H1 (cell line): Measurements from ENCODE around the gene C12orf75. TPM values are rescaled to one million over a fixed set of nuclear protein-coding genes. Genes with fewer than 3 reads are reported as not detected.
"Not testable (repeated sequence)": the region's sequence is repeated elsewhere in the genome, so short reads cannot be mapped to it uniquely, and the experiment has no call there.

Experiments
- CTCF ChIA-PET: fragments of 300-600 bp; sonication (Branson Sonifier 250); formaldehyde crosslinking; loops from one replicate; lab custom pipeline; 2021; ENCODE audit not compliant: partially characterized antibody; lab: Charles Lee
- POLR2A ChIA-PET: fragments of 300-600 bp; sonication (Branson Sonifier 250); formaldehyde crosslinking; loops from one replicate; lab custom pipeline; 2021; ENCODE audit warnings: inconsistent platforms; ENCODE audit not compliant: partially characterized antibody; lab: Charles Lee
- DNase-seq, 2 experiments: peaks; one replicate each; pipeline versions ENCODE4 v3.0.0 to v3.0.0-alpha.2; 2010 to 2022; ENCODE audit warnings: low spot score in 2 of 2, low read depth in 1 of 2, mixed read lengths in 1 of 2
- FAIRE-seq: peaks from 2 replicates; lab custom pipeline; 2011; peaks lifted over from hg19 to GRCh38; lab: Jason Lieb, UNC
- H2AFZ ChIP-seq: 2 replicates; pipeline ENCODE4 v1.8.1; 2012; ENCODE audit warnings: low read length, inconsistent platforms
- H2AK5ac ChIP-seq: 2 replicates; pipeline ENCODE4 v1.6.1; 2013; ENCODE audit warnings: low read depth, low read length
- H2BK120ac ChIP-seq: replicated peaks from 2 replicates; pipeline ENCODE3; 2013; ENCODE audit warnings: low read depth, low read length, inconsistent platforms
- H2BK12ac ChIP-seq: 2 replicates; pipeline ENCODE4 v1.6.1; 2013; ENCODE audit warnings: low read depth, low read length
- H2BK15ac ChIP-seq: 2 replicates; pipeline ENCODE4 v1.6.1; 2013; ENCODE audit warnings: low read length
- H2BK20ac ChIP-seq: 2 replicates; pipeline ENCODE4 v1.6.1; 2013; ENCODE audit warnings: low read length
- H2BK5ac ChIP-seq: 2 replicates; pipeline ENCODE4 v1.6.1; 2013; ENCODE audit warnings: low read depth, low read length
- H3K14ac ChIP-seq: 2 replicates; pipeline ENCODE4 v1.6.1; 2013; ENCODE audit warnings: inconsistent platforms; ENCODE audit not compliant: insufficient read length
- H3K18ac ChIP-seq: 2 replicates; pipeline ENCODE4 v1.6.1; 2013; ENCODE audit warnings: low read length; ENCODE audit errors: extremely low read depth
- H3K23ac ChIP-seq: 2 replicates; pipeline ENCODE4 v1.6.1; 2013; ENCODE audit warnings: inconsistent platforms; ENCODE audit not compliant: insufficient read length
- H3K23me2 ChIP-seq: 2 replicates; pipeline ENCODE4 v1.6.1; 2013; ENCODE audit warnings: low read depth, low read length
- H3K27ac ChIP-seq: 2 replicates; pipeline ENCODE4 v1.6.1; 2011; ENCODE audit warnings: low read depth, low read length, inconsistent platforms
- H3K27me3 ChIP-seq, 4 experiments: replicated peaks in 1 of 4; 1 replicate in 1 of 4; 2 replicates in 3 of 4; pipeline versions ENCODE4 v1.6.1 to v1.8.1; 2011 to 2013; ENCODE audit warnings: low read length in 3 of 4, mild to moderate bottlenecking in 3 of 4, inconsistent platforms in 2 of 4, mixed read lengths in 2 of 4, moderate library complexity in 1 of 4; ENCODE audit not compliant: control insufficient read depth in 3 of 4, insufficient read depth in 3 of 4; ENCODE audit errors: extremely low read depth in 1 of 4
- H3K36me3 ChIP-seq, 4 experiments: 2 replicates each; pipeline versions ENCODE4 v1.6.1 to v1.8.1; 2011 to 2013; ENCODE audit warnings: mild to moderate bottlenecking in 4 of 4, low read length in 3 of 4, moderate library complexity in 2 of 4, control low read depth in 1 of 4, inconsistent platforms in 1 of 4; ENCODE audit not compliant: insufficient read depth in 4 of 4, control insufficient read depth in 2 of 4
- H3K4ac ChIP-seq: replicated peaks from 2 replicates; pipeline ENCODE3; 2013; ENCODE audit warnings: low read length, low read depth, mixed read lengths, inconsistent platforms; ENCODE audit not compliant: insufficient read length
- H3K4me1 ChIP-seq, 4 experiments: replicated peaks in 1 of 4; 1 replicate in 1 of 4; 2 replicates in 3 of 4; pipeline versions ENCODE4 v1.6.1 to v1.8.1; 2011 to 2013; ENCODE audit warnings: low read length in 3 of 4, inconsistent platforms in 2 of 4, mixed read lengths in 1 of 4; ENCODE audit not compliant: insufficient read depth in 4 of 4, control insufficient read depth in 3 of 4
- H3K4me2 ChIP-seq, 2 experiments: 2 replicates each; pipeline versions ENCODE4 v1.6.1 to v1.8.1; 2011 to 2013; ENCODE audit warnings: low read depth in 2 of 2, low read length in 2 of 2, control low read depth in 1 of 2, inconsistent platforms in 1 of 2, mild to moderate bottlenecking in 1 of 2; ENCODE audit not compliant: insufficient read depth in 1 of 2
- H3K4me3 ChIP-seq, 4 experiments: fragments of 200-600, 300-600 bp in 1 of 4; sonication (generic), shearing (Covaris generic), sonication (Bioruptor Twin) in 1 of 4; 2 replicates each; pipeline versions ENCODE4 v1.5.1 to v1.8.1; 2011 to 2016; ENCODE audit warnings: low read length in 4 of 4, low read depth in 3 of 4, control low read depth in 2 of 4, inconsistent platforms in 2 of 4, mild to moderate bottlenecking in 2 of 4, mixed read lengths in 1 of 4, moderate library complexity in 1 of 4; ENCODE audit not compliant: insufficient read depth in 2 of 4; ENCODE audit errors: extremely low read depth in 1 of 4
- H3K56ac ChIP-seq: replicated peaks from 2 replicates; pipeline ENCODE3; 2013; ENCODE audit warnings: low read depth, mild to moderate bottlenecking, mixed read lengths, low read length, inconsistent platforms; ENCODE audit not compliant: insufficient read length
- H3K79me1 ChIP-seq: 2 replicates; pipeline ENCODE4 v1.6.1; 2013; ENCODE audit warnings: low read depth, low read length, control low read depth
- H3K79me2 ChIP-seq, 2 experiments: 2 replicates each; pipeline versions ENCODE4 v1.6.1 to v1.8.1; 2012 to 2013; ENCODE audit warnings: low read length in 2 of 2, mild to moderate bottlenecking in 2 of 2, inconsistent platforms in 1 of 2; ENCODE audit not compliant: insufficient read depth in 2 of 2, control insufficient read depth in 1 of 2
- H3K9ac ChIP-seq, 4 experiments: replicated peaks in 1 of 4; 1 replicate in 1 of 4; 2 replicates in 3 of 4; pipeline versions ENCODE4 v1.6.1 to v1.8.1; 2011 to 2013; ENCODE audit warnings: low read depth in 3 of 4, low read length in 3 of 4, control low read depth in 2 of 4, mild to moderate bottlenecking in 2 of 4, moderate library complexity in 2 of 4, inconsistent platforms in 1 of 4; ENCODE audit errors: extremely low read depth in 1 of 4
- H3K9me3 ChIP-seq, 2 experiments: 2 replicates each; pipeline versions ENCODE4 v1.6.1 to v1.8.1; 2012 to 2013; ENCODE audit warnings: mild to moderate bottlenecking in 2 of 2, moderate library complexity in 2 of 2, control low read depth in 1 of 2, inconsistent platforms in 1 of 2, low read depth in 1 of 2, low read length in 1 of 2, mixed read lengths in 1 of 2; ENCODE audit not compliant: insufficient read depth in 2 of 2
- H4K20me1 ChIP-seq, 2 experiments: replicated peaks in 1 of 2; 2 replicates each; pipeline versions ENCODE3 to v1.8.1; 2011 to 2013; ENCODE audit warnings: inconsistent platforms in 2 of 2, low read length in 2 of 2, mild to moderate bottlenecking in 1 of 2; ENCODE audit not compliant: insufficient read depth in 2 of 2, control insufficient read depth in 1 of 2
- H4K5ac ChIP-seq: 2 replicates; pipeline ENCODE4 v1.6.1; 2013; ENCODE audit warnings: low read length, low read depth, mixed read lengths, inconsistent platforms; ENCODE audit not compliant: insufficient read length
- H4K8ac ChIP-seq: 2 replicates; pipeline ENCODE4 v1.8.0; 2013; ENCODE audit warnings: mild to moderate bottlenecking, moderate library complexity, low read length, inconsistent platforms; ENCODE audit not compliant: insufficient read depth; ENCODE audit errors: extremely low read depth
- H4K91ac ChIP-seq: replicated peaks from 2 replicates; pipeline ENCODE3; 2013; ENCODE audit warnings: low read length, mixed read lengths, inconsistent platforms; ENCODE audit not compliant: insufficient read length
- WGBS, 2 experiments: shearing (Covaris generic) in 1 of 2; methylation state at CpG; one replicate each; pipeline versions ENCODE4 v1.1.6 to v1.1.7; 2013 to 2015; ENCODE audit warnings: low lambda C conversion rate in 2 of 2, mixed read lengths in 2 of 2, inconsistent platforms in 1 of 2, low coverage in 1 of 2, missing lambda C conversion rate in 1 of 2; ENCODE audit not compliant: insufficient replicate concordance in 2 of 2, insufficient coverage in 1 of 2, insufficient read length in 1 of 2; ENCODE audit errors: extremely low coverage in 1 of 2, missing lambda C conversion rate in 1 of 2; 5-methylcytosine and 5-hydroxymethylcytosine counted together
- polyA plus RNA-seq, 7 experiments: library from polyadenylated mRNA; depleted of rRNA in 3 of 7; stranded (reverse) in 5 of 7; unstranded in 2 of 7; fragments of >200 nt in 5 of 7; fragments of 200-250 nt in 2 of 7; gene quantifications; 1 replicate in 5 of 7; 2 replicates in 1 of 7; 4 replicates in 1 of 7; pipeline versions ENCODE4 v1.2.1 to v1.2.3, GENCODE V29; 2011 to 2013; ENCODE audit warnings: missing spikeins in 2 of 7, mixed read lengths in 2 of 7
- total RNA-seq: library from RNA; stranded (reverse); fragmentation: NEBNext Ultra II Directional; extraction: Animal tissue kit (Norgen Biotek cat#: 25700); gene quantifications from 2 replicates; pipeline ENCODE4 v1.2.1, GENCODE V29; 2021

Gene C12orf75
- total and polyA plus RNA-seq, 2 of the 8 experiments (the other 6 are each of a cell fraction or from before 2014, with no cell fraction given), result 26.4 to 41.2 TPM

DNA sequence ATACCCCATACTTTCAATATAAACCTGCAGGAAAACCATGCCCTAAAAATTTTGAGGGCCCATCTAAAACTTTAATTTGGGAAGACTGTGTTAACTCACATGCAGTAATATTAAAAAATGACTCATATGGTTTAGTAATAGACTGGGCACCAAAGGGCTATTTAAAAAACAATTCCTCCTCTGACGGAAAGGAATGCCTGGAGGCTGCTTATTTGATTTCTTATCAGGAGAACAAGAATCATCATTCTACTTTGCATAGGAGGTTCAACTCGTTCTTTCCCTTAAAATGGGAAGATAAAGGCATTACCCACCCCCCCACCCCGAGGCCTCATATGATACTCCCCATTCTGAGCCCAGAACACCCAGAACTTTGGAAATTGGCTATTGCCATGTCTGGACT lies 18.6 kb upstream of the C12orf75 start:
- H4K8ac ChIP-seq, H3K27me3 ChIP-seq, H3K79me1 ChIP-seq, H2BK12ac ChIP-seq, H3K4me1 ChIP-seq, H4K5ac ChIP-seq, H3K14ac ChIP-seq, H3K23ac ChIP-seq, H2AK5ac ChIP-seq, H3K27ac ChIP-seq, H2BK20ac ChIP-seq, H2BK15ac ChIP-seq, DNase-seq, H3K9ac ChIP-seq, POLR2A ChIA-PET, H2BK5ac ChIP-seq, H2BK120ac ChIP-seq, H3K36me3 ChIP-seq, H3K18ac ChIP-seq, CTCF ChIA-PET, H4K20me1 ChIP-seq, FAIRE-seq, H4K91ac ChIP-seq, H3K4ac ChIP-seq, H3K4me2 ChIP-seq, H3K4me3 ChIP-seq, H3K79me2 ChIP-seq, H2AFZ ChIP-seq, H3K23me2 ChIP-seq, H3K56ac ChIP-seq: not testable (repeated sequence)
- H3K9me3 ChIP-seq, result peaks cover 9 to 19% of the 10 kb centered on the region in 2 experiments; a peak in 2 of 4 replicates
- 90% methylated on average over 3 of the region's 3 CpGs; no CpG with 5 or more reads in 1 of the 2 experiments for WGBS, 2 experiments
